Stimulated activated CD4-positive, alpha-beta T cell treated with anti-CD3 and anti-CD28 coated beads, Interleukin-15, amount 100 ng/mL, for 1 hour (primary cell): Measurements from ENCODE around the gene SPEN.

Source experiments
- DNase-seq, 2 donors: peaks; one replicate each; pipeline ENCODE4 v3.0.0-alpha.2; 2020; ENCODE audit warnings: low read depth in 1 of 2, low spot score in 1 of 2

The SPEN gene

GRCh38 chr1:15945832-15946448 lies 98.4 kb downstream of the SPEN start:
- no peak for DNase-seq

- no peak for DNase-seq
Measured at GRCh38 chr1:15946571-15947381, 99.3 kb downstream of the SPEN start.

GRCh38 chr1:15947382-15948090 lies 100.0 kb downstream of the SPEN start:
- no peak for DNase-seq

GRCh38 chr1:15948091-15948591 lies 100.6 kb downstream of the SPEN start:
- DNase-seq = no peak

- DNase-seq = no peak
Measured at GRCh38 chr1:15948595-15949452, 101.3 kb downstream of the SPEN start.

- DNase-seq = peak; percentile 72 to 77
Measured at GRCh38 chr1:15949453-15950245, 102.1 kb downstream of the SPEN start.

GRCh38 chr1:15950302-15950701 lies 102.8 kb downstream of the SPEN start:
- DNase-seq = peak in 1 of 2 donors; percentile 45

- peak; percentile 55 to 57 for DNase-seq
Measured at GRCh38 chr1:15950763-15951295, 103.3 kb downstream of the SPEN start.

GRCh38 chr1:15951341-15952153 lies 104.0 kb downstream of the SPEN start:
- no peak for DNase-seq

GRCh38 chr1:15952317-15953258 lies 105.1 kb downstream of the SPEN start:
- no peak for DNase-seq

- no peak for DNase-seq
Measured at GRCh38 chr1:15953294-15953771, 105.8 kb downstream of the SPEN start.

GRCh38 chr1:15953791-15954241 lies 106.3 kb downstream of the SPEN start:
- no peak for DNase-seq

GRCh38 chr1:15954316-15954715 lies 106.8 kb downstream of the SPEN start:
- DNase-seq = no peak

GRCh38 chr1:15955552-15955951 lies 108.0 kb downstream of the SPEN start:
- no peak for DNase-seq

- no peak for DNase-seq
Measured at GRCh38 chr1:15956150-15956549, 108.6 kb downstream of the SPEN start.

- DNase-seq = no peak
Measured at GRCh38 chr1:15957221-15958095, 110.0 kb downstream of the SPEN start.

- DNase-seq = no peak
Measured at GRCh38 chr1:15958111-15958510, 110.6 kb downstream of the SPEN start.
